ENCODE results near the gene TRABD2B. TPM values are rescaled to one million over a fixed set of nuclear protein-coding genes. Genes with fewer than 3 reads are reported as not detected.

TRABD2B gene
- total RNA-seq, 1 experiment from 2014 or later, result 10.3 TPM

DNA sequence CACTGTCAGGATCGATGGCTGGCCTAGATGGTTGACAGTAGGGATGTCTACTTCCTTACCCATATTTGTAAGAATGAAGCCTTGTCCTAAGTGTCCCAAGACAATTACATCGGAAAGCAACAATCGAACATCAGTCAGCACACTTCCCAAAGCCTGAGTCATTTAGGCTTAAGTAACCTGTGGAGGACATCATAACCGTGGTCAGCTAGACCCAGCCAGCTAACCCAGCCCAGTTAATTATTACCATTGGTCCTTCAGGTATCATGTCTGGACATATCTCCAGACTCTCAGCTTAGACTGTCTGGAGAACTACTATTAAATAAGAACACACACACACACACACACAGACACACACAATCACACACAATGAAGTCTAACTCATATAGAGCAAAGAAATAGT lies 264.7 kb downstream of the TRABD2B start:
- Mint-ChIP-seq H3K27me3 (ENCODE audit: low read depth) (peaks cover 40% of the 10 kb centered on the region), H3K9me3 (no peaks in the 10 kb centered on the region), H3K36me3 (no peaks in the 10 kb centered on the region), H3K4me1 (no peaks in the 10 kb centered on the region), H3K4me3 (no peak overlapping the region), H3K27ac (no peak overlapping the region)
- DNase-seq (ENCODE audit: low spot score), result no peak
- ATAC-seq, result no peak
- TF ChIP-seq ZNF121 (CRISPR knock-in tag; IDR thresholded peaks at IDR 0.05) (no peak), IRF2 (CRISPR knock-in tag; IDR thresholded peaks at IDR 0.05; ENCODE audit: borderline replicate concordance, low read depth) (no peak), TCF7 (CRISPR knock-in tag; IDR thresholded peaks at IDR 0.05; ENCODE audit: low read depth) (no peak), ZNF138 (CRISPR knock-in tag; conservative IDR thresholded peaks at IDR 0.05) (no peak), ATF1 (CRISPR knock-in tag; IDR thresholded peaks at IDR 0.05) (no peak)
- TF ChIP-seq, protein P1, sequence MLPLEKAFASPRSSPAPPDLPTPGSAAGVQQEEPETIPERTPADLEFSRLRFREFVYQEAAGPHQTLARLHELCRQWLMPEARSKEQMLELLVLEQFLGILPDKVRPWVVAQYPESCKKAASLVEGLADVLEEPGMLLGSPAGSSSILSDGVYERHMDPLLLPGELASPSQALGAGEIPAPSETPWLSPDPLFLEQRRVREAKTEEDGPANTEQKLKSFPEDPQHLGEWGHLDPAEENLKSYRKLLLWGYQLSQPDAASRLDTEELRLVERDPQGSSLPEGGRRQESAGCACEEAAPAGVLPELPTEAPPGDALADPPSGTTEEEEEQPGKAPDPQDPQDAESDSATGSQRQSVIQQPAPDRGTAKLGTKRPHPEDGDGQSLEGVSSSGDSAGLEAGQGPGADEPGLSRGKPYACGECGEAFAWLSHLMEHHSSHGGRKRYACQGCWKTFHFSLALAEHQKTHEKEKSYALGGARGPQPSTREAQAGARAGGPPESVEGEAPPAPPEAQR (CRISPR knock-in tag; IDR thresholded peaks at IDR 0.05), result no peak
- CTCF ChIA-PET, result no interaction called here
- POLR2A ChIA-PET, result no interaction called here

DNA sequence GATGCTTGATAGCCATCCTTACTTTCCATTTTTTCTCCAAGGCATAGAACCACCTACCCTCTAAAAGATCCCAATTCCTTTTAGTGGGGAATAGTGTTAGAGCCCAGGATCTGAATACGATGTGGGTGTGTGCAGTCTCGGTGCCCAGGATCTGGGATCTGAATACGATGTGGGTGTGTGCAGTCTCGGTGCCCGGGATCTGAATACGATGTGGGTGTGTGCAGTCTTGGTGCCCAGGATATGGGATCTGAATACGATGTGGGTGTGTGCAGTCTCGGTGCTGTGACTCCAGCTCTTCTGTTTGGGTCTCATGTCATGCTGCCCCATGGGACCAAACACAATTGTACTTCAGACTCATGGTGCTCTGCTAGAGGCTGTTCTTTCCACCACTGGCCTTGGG lies 265.5 kb downstream of the TRABD2B start:
- POLR2A ChIA-PET, result no interaction called here
- H3K27me3 Mint-ChIP-seq (ENCODE audit: low read depth), result peaks cover 40% of the 10 kb centered on the region
- no peaks in the 10 kb centered on the region for H3K4me1 Mint-ChIP-seq
- no peak overlapping the region for H3K4me3 Mint-ChIP-seq
- ATAC-seq, result no peak
- H3K36me3 Mint-ChIP-seq, result no peaks in the 10 kb centered on the region
- CTCF ChIA-PET, result interaction anchor here (1.2 kb wide), 1 partner anchor 24 kb away, joined by 4 read pairs; no protein-coding TSS in a partner anchor
- DNase-seq (ENCODE audit: low spot score), result no peak
- no peak overlapping the region for H3K27ac Mint-ChIP-seq
- no peaks in the 10 kb centered on the region for H3K9me3 Mint-ChIP-seq
- TF ChIP-seq, protein P2, sequence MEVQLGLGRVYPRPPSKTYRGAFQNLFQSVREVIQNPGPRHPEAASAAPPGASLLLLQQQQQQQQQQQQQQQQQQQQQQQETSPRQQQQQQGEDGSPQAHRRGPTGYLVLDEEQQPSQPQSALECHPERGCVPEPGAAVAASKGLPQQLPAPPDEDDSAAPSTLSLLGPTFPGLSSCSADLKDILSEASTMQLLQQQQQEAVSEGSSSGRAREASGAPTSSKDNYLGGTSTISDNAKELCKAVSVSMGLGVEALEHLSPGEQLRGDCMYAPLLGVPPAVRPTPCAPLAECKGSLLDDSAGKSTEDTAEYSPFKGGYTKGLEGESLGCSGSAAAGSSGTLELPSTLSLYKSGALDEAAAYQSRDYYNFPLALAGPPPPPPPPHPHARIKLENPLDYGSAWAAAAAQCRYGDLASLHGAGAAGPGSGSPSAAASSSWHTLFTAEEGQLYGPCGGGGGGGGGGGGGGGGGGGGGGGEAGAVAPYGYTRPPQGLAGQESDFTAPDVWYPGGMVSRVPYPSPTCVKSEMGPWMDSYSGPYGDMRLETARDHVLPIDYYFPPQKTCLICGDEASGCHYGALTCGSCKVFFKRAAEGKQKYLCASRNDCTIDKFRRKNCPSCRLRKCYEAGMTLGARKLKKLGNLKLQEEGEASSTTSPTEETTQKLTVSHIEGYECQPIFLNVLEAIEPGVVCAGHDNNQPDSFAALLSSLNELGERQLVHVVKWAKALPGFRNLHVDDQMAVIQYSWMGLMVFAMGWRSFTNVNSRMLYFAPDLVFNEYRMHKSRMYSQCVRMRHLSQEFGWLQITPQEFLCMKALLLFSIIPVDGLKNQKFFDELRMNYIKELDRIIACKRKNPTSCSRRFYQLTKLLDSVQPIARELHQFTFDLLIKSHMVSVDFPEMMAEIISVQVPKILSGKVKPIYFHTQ (CRISPR knock-in tag; IDR thresholded peaks at IDR 0.05), result no peak
- TF ChIP-seq, protein P3, sequence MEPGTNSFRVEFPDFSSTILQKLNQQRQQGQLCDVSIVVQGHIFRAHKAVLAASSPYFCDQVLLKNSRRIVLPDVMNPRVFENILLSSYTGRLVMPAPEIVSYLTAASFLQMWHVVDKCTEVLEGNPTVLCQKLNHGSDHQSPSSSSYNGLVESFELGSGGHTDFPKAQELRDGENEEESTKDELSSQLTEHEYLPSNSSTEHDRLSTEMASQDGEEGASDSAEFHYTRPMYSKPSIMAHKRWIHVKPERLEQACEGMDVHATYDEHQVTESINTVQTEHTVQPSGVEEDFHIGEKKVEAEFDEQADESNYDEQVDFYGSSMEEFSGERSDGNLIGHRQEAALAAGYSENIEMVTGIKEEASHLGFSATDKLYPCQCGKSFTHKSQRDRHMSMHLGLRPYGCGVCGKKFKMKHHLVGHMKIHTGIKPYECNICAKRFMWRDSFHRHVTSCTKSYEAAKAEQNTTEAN (CRISPR knock-in tag; IDR thresholded peaks at IDR 0.05), result no peak
- no peak for TF ChIP-seq TP53 (CRISPR knock-in tag; IDR thresholded peaks at IDR 0.05)
- no peak for TF ChIP-seq GRHL2 (CRISPR knock-in tag; IDR thresholded peaks at IDR 0.05; ENCODE audit: insufficient replicate concordance, severe bottlenecking)
- TF ChIP-seq ZNF121 (CRISPR knock-in tag; IDR thresholded peaks at IDR 0.05), result no peak
- TF ChIP-seq, protein P4, sequence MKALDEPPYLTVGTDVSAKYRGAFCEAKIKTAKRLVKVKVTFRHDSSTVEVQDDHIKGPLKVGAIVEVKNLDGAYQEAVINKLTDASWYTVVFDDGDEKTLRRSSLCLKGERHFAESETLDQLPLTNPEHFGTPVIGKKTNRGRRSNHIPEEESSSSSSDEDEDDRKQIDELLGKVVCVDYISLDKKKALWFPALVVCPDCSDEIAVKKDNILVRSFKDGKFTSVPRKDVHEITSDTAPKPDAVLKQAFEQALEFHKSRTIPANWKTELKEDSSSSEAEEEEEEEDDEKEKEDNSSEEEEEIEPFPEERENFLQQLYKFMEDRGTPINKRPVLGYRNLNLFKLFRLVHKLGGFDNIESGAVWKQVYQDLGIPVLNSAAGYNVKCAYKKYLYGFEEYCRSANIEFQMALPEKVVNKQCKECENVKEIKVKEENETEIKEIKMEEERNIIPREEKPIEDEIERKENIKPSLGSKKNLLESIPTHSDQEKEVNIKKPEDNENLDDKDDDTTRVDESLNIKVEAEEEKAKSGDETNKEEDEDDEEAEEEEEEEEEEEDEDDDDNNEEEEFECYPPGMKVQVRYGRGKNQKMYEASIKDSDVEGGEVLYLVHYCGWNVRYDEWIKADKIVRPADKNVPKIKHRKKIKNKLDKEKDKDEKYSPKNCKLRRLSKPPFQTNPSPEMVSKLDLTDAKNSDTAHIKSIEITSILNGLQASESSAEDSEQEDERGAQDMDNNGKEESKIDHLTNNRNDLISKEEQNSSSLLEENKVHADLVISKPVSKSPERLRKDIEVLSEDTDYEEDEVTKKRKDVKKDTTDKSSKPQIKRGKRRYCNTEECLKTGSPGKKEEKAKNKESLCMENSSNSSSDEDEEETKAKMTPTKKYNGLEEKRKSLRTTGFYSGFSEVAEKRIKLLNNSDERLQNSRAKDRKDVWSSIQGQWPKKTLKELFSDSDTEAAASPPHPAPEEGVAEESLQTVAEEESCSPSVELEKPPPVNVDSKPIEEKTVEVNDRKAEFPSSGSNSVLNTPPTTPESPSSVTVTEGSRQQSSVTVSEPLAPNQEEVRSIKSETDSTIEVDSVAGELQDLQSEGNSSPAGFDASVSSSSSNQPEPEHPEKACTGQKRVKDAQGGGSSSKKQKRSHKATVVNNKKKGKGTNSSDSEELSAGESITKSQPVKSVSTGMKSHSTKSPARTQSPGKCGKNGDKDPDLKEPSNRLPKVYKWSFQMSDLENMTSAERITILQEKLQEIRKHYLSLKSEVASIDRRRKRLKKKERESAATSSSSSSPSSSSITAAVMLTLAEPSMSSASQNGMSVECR (CRISPR knock-in tag; IDR thresholded peaks at IDR 0.05; ENCODE audit: borderline replicate concordance), result no peak
- TF ChIP-seq RORB (CRISPR knock-in tag; IDR thresholded peaks at IDR 0.05), result no peak
- TF ChIP-seq ATF1 (CRISPR knock-in tag; IDR thresholded peaks at IDR 0.05), result no peak
- TF ChIP-seq, protein P5, sequence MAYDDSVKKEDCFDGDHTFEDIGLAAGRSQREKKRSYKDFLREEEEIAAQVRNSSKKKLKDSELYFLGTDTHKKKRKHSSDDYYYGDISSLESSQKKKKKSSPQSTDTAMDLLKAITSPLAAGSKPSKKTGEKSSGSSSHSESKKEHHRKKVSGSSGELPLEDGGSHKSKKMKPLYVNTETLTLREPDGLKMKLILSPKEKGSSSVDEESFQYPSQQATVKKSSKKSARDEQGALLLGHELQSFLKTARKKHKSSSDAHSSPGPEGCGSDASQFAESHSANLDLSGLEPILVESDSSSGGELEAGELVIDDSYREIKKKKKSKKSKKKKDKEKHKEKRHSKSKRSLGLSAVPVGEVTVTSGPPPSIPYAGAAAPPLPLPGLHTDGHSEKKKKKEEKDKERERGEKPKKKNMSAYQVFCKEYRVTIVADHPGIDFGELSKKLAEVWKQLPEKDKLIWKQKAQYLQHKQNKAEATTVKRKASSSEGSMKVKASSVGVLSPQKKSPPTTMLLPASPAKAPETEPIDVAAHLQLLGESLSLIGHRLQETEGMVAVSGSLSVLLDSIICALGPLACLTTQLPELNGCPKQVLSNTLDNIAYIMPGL (CRISPR knock-in tag; IDR thresholded peaks at IDR 0.05), result no peak
- TF ChIP-seq, protein P6, sequence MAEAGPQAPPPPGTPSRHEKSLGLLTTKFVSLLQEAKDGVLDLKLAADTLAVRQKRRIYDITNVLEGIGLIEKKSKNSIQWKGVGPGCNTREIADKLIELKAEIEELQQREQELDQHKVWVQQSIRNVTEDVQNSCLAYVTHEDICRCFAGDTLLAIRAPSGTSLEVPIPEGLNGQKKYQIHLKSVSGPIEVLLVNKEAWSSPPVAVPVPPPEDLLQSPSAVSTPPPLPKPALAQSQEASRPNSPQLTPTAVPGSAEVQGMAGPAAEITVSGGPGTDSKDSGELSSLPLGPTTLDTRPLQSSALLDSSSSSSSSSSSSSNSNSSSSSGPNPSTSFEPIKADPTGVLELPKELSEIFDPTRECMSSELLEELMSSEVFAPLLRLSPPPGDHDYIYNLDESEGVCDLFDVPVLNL (CRISPR knock-in tag; IDR thresholded peaks at IDR 0.05; ENCODE audit: borderline replicate concordance, low read depth), result no peak
- TF ChIP-seq NR2C2 (CRISPR knock-in tag; IDR thresholded peaks at IDR 0.05), result no peak
- no peak for TF ChIP-seq MXD4 (CRISPR knock-in tag; IDR thresholded peaks at IDR 0.05; ENCODE audit: borderline replicate concordance)
- TF ChIP-seq, protein P7, sequence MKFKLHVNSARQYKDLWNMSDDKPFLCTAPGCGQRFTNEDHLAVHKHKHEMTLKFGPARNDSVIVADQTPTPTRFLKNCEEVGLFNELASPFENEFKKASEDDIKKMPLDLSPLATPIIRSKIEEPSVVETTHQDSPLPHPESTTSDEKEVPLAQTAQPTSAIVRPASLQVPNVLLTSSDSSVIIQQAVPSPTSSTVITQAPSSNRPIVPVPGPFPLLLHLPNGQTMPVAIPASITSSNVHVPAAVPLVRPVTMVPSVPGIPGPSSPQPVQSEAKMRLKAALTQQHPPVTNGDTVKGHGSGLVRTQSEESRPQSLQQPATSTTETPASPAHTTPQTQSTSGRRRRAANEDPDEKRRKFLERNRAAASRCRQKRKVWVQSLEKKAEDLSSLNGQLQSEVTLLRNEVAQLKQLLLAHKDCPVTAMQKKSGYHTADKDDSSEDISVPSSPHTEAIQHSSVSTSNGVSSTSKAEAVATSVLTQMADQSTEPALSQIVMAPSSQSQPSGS (CRISPR knock-in tag; IDR thresholded peaks at IDR 0.05; ENCODE audit: borderline replicate concordance, low read depth), result no peak
- no peak for TF ChIP-seq NFYB (CRISPR knock-in tag; conservative IDR thresholded peaks at IDR 0.05; ENCODE audit: low read depth)
- TF ChIP-seq ZNF232 (CRISPR knock-in tag; IDR thresholded peaks at IDR 0.05), result no peak
- no peak for TF ChIP-seq MYBL2 (CRISPR knock-in tag; IDR thresholded peaks at IDR 0.05)

Data from WTC11 (cell line).